Esophagus muscularis mucosa (tissue), 4 donors: ENCODE measurements around the gene CLBA1.
"Not testable (repeated sequence)": the region's sequence is repeated elsewhere in the genome, so short reads cannot be mapped to it uniquely, and the experiment has no call there.

ENCODE experiments used
- CTCF ChIP-seq, 3 experiments: fragments of 200-600 bp in 2 of 3; fragments of 450-650 bp in 1 of 3; sonication (generic) in 2 of 3; IDR thresholded peaks; one replicate each; pipeline ENCODE4 v1.5.1; 2017 to 2019; ENCODE audit warnings: antibody characterized with exemption in 3 of 3, mild to moderate bottlenecking in 2 of 3, moderate library complexity in 1 of 3
- EP300 ChIP-seq: sonication (generic); formaldehyde crosslinking; IDR thresholded peaks from one replicate; pipeline ENCODE4 v1.6.1; 2017; ENCODE audit warnings: antibody characterized with exemption
- POLR2A ChIP-seq: fragments of 450-650 bp; IDR thresholded peaks from one replicate; pipeline ENCODE4 v1.6.1; 2017; ENCODE audit warnings: antibody characterized with exemption, moderate library complexity, mild to moderate bottlenecking, low read depth
- POLR2AphosphoS5 ChIP-seq, 2 donors: sonication (generic); formaldehyde crosslinking; IDR thresholded peaks; one replicate each; pipeline ENCODE4 v1.6.1; 2017; ENCODE audit warnings: antibody characterized with exemption in 2 of 2

- TF ChIP-seq POLR2A; CTCF (IDR thresholded peaks at IDR 0.05); EP300; POLR2AphosphoS5 (IDR thresholded peaks at IDR 0.05): not testable (repeated sequence)
Observed at GRCh38 chr14:104947881-104948735, 37.5 kb upstream of the CLBA1 start.
